HG02588 (cell line): ENCODE results near the gene DNASE1L1.

Experiments
- ATAC-seq: cut with Tn5 transposase; IDR thresholded peaks from one replicate; pipeline ENCODE4 v1.9.1; 2021; ENCODE audit warnings: mild to moderate bottlenecking, moderate library complexity; ENCODE audit not compliant: unreplicated experiment

Gene DNASE1L1

DNA sequence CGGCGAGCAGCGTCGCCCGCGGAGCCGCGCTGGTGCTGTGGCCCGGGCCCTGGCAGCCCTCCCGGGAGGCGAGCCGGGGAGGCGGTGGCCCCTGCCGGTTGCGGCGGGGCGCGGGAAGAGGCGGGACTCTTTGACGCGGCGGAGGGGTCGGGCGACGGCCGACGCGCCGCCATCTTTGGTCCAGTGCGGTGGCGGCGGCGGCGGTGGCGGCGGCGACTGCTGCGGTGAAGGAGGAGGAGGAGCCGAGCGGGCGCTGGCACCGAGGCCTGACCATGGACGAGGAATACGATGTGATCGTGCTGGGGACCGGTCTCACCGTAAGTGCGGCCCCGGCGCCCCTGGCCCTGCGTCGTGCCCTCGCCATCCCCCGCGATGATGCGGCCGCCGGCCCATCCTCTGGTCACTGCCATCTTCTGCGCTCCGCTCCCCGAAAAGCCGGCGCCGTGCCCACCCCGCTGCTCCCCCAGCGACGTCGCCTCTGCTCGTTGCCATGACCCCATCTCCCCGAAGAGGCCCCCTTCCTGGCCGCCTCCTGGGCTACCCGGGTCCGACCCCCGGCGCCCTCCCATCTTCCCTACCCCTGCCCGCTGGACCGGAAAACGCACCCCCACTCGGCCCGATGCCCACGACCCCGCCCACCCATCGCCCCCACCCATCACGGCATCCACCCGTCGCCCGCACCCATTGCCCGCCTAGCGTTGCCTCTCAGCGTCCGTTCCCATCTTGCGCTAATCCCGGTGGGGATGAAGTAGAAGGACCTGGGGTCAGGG is 28.1 kb upstream of the DNASE1L1 start, which contains the start of gene GDI1:
Gene GDI1, plus strand, starts transcription at position 172 of the 770 bp plus-strand sequence. Its CDS starts 101 bp downstream, at position 273.
- peak; percentile 49 for ATAC-seq

DNA sequence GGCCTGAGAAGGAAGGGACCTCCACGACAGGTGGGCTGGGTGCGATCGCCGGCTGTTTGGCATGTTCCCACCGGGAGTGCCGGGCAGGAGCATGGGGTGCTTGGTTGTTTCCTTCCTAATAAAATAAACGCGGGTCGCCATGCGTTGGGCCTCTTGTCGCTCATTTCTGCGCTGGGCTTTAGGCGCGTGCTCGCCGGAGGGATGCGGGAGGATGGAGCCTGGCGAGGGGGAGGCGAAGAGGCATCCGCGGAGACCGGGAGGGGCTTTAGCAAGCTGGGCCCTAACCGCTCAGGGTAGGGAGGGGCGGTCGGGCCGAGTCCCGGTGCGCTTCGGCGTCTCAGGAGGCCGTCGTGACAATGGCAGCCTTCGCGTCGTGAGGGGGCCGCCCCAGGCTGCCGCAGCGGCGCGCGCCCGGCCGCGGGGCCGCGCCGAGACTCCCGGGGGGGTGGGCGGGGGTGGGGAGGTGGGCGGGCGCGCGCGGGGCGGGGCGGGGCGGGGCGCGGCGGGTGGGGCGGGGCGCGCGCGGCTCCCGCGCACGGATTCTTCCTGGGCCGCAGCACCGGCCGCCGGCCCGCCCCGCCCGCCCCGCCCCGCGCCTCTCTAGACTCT is 27.4 kb upstream of the DNASE1L1 start:
- peak; percentile 47 for ATAC-seq

DNA sequence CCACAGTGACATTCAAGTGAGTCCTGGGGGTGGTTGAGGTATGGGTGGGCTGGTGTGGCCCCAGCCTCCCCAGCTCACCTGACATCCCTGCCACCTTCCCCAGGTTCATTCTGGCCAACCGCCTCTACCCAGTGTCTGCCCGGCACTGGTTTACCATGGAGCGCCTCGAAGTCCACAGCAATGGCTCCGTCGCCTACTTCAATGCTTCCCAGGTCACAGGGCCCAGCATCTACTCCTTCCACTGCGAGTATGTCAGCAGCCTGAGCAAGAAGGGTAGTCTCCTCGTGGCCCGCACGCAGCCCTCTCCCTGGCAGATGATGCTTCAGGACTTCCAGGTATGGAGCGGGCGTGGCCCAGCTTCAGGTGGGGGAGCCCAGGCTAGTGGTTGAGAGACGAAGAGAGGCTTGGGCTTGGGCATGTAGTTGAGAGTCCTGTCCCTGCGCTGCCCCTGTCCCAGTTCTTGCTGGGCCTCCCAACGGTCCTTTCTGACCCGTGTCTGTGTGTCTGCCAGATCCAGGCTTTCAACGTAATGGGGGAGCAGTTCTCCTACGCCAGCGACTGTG is 26.2 kb upstream of the DNASE1L1 start:
- no peak for ATAC-seq

DNA sequence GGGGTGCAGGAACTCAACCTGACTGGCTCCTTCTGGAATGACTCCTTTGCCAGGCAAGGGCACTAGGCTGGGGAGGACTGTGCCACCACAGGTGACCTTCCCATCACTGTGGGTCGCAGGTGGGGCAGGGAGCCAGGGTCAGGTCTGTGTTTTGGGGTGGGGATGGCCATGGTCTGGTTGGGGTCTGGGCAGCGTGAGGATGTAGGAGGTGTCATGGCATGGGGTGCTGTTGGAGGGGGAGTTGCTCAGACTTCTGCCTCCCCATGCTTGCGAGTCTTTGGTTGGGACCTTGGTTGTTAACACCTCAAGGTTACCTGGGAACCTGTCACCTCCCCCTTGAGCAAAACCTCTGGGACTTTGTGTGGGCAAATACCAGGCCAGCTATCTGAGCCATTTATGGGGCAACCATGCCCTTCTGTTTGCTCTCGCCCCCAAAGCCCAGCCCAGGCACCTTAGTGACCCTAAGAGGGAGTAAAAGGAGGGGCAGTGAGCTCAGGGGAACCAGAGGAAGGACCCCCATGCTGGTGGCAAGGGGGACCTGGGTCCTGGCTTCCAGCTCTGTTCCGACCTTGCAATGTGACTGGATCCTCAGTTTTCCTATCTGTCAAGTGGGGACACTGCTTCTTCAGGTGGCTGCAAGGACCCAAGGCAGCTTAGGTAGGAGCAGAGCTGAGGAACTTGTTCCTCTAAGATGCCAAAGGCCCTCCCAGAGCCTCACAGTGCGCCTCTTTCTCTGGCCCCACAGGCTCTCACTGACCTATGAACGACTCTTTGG is 25.5 kb upstream of the DNASE1L1 start:
- ATAC-seq = no peak

DNA sequence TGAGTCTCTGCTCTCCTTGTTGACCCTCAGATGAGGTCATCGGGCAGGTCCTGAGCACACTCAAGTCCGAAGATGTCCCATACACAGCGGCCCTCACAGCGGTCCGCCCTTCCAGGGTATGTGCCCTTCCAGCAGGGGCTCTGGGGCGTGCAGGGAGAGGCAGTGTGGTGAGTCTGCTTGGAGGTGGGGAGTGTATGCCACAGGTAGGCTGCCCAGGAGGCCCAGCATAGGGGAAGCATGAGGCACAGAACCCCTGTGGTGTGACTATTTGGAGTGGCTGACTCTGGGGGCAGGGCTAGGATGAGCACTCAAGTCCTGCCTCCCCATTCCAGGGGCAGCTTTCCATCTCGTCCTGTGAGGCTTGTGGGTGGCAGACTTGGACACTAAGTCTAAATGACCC is 24.6 kb upstream of the DNASE1L1 start:
- no peak for ATAC-seq

DNA sequence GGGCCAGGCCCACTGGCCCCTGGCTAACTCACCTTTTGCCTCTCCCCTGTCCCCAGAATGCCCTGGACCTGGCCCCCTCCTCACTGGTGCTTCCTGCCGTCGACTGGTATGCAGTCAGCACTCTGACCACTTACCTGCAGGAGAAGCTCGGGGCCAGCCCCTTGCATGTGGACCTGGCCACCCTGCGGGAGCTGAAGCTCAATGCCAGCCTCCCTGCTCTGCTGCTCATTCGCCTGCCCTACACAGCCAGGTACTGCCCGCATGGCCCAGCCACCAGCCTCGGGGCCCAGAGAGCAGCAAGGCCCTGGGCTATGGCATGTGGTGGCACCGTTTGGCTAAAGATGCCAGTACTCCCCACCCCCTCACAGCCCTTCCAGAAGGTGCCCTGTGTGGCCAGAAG is 23.2 kb upstream of the DNASE1L1 start:
- ATAC-seq = no peak

DNA sequence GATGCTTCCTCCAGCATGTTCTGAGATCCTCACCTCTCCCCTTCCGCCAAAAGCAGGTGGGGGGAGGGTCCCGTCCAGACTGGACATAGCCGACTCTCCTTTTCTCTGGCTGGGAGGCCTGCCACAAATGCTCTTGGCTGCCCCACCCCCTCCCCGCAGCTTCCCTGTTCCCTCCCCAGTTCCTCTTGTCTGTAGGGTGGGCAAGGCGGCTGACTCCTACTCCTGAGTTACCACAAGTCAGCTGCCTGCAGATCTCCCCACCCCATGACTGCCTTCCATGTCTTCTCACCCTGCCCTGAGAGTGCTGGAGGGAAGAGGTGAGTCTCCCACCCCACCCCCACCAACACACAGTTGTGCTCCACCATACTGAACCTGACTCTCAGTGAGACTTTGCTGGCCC is 22.3 kb upstream of the DNASE1L1 start:
- no peak for ATAC-seq

DNA sequence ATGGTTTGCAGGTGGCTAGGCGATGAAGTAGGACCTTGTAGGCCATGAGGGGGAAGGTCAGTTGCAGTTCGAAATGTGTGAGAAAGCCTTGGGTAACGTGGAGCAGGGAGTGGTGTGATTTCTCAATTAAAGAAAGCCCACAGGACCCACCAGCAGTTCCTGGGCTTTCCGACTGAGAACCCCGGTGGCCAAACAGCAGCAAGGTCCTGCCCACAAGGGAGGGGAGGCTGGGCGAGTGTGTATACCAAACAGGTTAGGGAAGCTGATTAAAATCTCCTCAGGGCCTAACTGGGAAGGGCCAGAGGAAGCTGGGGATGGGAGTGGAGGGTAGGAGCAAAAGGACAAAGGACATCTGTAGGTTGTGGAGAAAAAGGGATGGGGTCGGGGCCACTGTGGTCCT is 21.9 kb upstream of the DNASE1L1 start:
- ATAC-seq = no peak

DNA sequence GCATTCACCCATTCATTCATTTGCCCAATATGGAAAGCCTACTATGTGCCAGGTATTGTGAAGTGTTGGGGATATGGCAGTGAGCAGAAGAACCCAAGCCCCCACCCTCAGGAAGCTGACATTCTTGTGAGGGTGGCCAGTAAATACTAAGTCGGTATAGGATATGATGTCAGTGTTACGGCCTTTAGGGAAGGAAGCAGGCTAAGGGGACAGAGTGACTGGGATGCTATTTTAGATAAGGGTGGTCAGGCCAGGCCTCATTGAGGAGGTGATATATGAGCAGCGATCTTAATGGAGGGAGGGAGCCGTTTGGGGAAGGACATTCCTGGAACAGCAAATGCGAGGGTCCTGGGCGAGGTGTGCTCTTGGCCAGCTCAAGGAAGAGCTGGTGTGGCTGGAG is 21.4 kb upstream of the DNASE1L1 start:
- no peak for ATAC-seq

DNA sequence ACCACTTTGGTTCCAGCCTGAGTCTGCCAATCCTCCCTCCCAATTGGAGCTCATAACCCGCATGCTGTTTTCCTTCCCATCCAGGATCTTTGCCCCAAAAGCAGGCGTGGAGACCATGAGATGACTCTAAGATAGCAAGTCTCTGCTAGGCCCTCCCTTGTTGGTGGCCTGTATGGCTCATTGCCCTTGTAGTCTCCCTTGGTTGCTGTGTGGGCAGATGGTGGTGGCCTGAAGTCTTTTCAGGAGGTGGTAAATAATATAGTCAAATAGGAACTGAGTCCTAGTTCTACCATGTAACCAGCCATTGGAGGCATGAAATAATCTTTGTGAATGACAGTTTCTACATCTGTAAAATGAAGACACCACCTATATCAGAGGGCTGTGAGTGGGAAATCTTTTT is 20.7 kb upstream of the DNASE1L1 start:
- ATAC-seq = no peak

DNA sequence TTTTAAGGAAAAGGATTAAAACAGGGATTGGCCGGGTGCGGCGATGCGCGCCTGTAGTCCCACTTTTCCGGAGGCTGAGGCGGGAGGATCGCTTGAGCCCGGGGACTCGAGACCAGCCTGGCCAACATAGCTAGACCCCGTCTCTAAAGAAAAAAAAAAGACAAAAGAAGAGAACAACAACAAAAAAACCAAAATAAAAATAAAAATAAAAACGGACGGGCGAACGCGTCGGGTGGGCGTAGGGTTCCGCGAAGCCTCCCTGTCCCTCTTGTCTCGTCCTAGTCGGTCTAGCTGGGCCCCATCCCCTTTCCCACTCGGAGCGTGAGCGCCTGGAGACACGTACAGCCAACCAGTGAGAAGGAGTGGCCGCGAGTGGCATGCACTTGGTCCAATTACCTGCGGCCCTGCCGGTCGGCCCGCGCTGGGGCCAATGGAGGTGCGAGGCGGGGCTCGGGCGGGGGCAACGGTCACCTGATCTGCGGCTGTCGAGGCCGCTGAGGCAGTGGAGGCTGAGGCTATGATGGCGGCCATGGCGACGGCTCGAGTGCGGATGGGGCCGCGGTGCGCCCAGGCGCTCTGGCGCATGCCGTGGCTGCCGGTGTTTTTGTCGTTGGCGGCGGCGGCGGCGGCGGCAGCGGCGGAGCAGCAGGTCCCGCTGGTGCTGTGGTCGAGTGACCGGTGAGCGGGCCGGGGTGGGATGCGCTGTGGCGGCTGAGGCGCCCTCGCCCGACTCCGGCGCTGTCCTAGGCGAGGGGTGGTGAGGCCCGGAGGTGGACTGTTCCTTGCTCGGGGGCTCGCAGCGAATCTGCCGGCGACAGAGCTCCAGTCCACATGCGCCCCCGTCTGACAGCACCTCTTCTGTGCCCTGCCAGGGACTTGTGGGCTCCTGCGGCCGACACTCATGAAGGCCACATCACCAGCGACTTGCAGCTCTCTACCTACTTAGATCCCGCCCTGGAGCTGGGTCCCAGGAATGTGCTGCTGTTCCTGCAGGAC is 19.4 kb upstream of the DNASE1L1 start, which contains the start of gene ATP6AP1:
Gene ATP6AP1, plus strand, starts transcription at position 502 of the 996 bp plus-strand sequence. Its CDS starts 16 bp downstream, at position 518.
- peak; percentile 93 for ATAC-seq

DNA sequence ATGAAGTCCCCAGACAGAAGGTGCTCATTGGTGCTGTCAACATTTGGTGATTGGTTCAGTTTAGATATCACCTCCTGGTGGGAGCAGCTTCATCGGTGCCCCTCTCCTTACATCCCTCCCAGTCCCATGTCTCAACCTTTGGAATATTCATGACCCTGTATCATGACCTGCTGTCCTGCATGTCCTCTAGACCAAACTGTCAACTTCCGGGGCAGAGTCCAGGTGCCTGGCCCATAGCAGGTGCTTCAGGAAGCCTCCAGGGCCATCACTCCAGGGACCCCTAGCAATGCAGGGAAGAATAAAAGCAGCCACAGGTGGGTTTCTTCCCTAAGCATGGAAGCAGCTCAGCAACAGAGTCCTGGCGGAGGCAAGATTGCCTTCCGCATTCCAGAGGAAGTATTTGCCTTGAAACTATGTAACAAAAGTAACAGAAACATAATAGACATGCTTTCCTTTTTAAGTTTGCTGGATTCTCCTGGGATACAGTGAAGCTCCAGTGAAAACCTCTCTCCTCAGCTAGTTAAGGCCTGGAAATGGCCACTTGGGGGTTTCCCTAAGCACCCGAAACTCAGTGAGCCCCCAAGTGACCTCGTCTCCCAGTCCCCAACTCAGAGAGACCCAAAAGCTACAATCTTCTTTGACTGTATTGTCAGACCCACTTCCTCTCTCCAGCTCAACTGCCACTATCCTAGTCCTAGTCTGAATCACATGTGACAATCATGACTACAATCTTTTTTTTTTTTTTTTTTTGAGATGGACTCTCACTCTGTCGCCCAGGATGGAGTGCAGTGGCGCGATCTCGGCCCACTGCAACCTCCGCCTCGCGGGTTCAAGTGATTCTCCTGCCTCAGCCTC is 18.1 kb upstream of the DNASE1L1 start:
- ATAC-seq = no peak

DNA sequence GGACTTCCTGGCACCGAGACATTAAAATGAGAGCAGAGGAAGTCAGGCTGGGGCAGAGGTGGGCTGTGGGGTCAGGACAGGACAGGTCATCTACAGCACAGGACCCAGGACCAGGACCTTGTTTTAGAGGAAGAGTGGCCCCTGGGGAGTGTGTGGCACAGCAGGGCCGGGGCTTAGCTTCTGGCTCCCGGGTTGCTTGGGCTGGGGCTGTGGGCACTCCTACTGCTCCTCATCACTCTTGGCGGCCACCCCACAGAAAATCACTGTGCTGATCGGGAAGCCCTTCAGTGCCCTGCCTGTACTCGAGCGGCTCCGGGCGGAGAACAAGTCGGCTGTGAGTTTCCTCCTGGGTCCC is 11.3 kb upstream of the DNASE1L1 start:
- ATAC-seq = no peak

DNA sequence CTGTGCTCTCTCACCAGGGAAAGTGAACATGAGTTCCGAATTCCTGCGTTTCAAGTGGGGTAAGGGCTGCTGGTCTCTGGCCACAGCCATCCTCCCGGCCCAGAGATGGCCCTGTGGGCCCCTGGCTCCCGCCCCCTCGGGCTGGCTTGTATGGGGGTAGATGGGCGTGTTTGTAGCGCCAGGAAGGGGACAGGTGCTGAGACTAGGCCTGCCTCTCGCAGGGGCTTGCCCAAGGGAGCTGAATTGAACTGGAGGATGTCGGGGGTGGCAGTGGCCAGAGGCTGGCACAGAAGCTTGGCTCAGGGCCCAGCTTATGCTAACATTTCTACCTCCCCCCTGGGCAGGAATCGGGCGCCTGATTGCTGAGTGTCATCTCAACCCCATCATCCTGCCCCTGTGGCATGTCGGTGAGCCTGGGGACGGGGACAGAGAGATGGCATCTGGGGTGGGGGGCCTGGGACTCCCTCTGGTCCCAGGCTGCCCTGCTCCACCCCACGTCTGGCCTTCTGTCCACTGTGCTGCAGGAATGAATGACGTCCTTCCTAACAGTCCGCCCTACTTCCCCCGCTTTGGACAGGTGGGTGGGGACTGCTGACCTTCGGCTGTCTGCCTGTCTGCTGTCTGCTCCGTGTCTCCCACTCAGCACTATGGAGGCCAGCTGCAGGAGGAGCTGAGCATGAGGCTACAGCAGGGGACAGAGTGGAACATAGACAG is 10.8 kb upstream of the DNASE1L1 start:
- ATAC-seq = no peak

DNA sequence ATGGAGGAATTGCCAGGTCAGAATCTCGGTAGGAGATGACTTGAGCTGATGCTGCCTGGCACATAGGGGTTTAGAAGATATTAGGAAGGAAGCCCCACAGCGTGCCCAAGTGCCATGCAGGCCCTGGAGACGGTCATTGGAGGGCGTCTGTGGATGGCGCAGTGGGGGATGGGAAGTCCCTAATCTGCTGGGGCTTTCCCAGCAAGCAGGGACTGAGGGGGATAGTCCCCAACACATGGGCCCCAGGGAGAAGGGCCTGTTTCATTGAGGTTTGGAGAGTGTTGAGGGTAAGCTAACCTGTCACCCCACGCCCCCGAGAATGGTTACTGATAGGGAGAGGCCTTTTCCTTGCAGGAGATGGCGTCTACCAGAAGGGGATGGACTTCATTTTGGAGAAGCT is 10.1 kb upstream of the DNASE1L1 start:
- no peak for ATAC-seq

DNA sequence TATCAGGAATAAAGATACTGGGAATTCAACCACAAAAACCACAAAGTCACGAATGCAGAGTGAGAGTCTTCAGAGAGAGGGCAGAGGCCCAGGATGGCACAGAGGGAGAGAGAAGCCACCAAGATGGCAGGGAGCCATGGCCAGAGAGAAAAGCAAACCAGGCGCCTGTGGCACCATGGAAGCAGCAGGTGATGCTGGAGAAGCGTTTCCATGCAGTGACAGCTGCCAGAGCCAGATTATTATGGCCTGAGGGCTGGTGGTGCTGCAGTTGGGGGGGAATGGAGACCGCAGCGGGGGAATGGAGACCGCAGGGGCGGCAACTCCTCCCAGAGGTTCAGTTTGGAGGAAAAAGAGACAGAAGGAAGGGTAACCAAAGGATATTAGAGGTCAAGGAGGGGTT is 8.1 kb upstream of the DNASE1L1 start:
- no peak for ATAC-seq

DNA sequence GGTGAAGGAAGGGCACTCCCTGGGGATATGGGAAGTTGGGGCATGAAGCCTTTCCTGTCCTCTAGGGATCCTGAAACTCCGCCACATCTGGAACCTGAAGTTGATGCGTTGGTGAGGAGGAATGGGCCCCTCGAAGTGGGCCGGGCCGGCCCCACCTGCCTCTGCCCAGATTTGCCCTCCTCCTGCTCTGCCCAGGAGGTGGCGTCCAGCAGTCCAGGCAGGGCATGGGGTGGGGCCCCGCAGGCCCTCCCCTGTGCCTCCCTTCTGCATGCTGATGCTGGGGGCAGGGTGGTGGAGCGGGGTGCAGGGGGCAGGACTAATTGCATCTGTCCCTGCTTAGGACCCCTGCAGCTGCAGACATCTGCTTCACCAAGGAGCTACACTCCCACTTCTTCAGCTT is 4.1 kb upstream of the DNASE1L1 start:
- no peak for ATAC-seq

DNA sequence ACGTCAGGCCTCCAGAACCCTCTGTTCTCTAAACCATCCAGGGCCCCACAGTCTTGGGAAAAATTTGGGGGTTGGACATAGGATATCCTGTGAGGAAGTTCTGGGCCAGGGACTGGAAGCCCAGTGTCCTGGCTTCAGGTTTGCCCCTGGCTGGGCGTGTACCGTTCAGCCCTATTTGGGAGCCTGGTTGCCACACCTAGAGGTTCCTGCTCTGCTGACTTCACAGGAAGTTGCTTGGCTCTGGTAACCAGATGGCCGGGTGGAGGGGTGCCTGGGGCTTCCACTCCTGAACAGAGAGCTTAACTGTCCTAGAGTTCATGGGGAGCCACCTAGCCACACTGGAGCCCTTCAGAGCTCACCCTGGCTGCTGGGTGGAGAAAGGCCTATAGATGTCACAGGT is 3.4 kb upstream of the DNASE1L1 start:
- ATAC-seq = no peak

DNA sequence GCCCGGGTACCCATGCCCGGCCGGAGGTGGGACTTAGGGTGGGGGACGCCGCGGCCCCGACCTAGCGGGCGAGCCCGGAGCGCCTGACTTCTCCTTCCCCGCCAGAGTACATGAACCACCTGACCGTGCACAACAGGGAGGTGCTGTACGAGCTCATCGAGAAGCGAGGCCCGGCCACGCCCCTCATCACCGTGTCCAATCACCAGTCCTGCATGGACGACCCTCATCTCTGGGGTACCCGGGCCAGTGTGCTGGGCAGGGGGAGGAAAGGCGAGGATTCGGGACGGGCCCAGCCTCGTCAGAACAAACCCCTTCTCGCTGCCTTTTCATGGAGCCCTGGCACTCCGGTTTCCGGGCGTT is 2.9 kb upstream of the DNASE1L1 start:
- ATAC-seq = peak; percentile 53
